ENCODE results near the gene SNX11. TPM values are rescaled to one million over a fixed set of nuclear protein-coding genes. Genes with fewer than 3 reads are reported as not detected.

SNX11 gene
- total RNA-seq, 1 experiment from 2014 or later = 40.7 TPM

GRCh38 chr17:48059125-48059668, 48.4 kb upstream of the SNX11 start:
- intact Hi-C loops (cut with micrococcal nuclease; ENCODE audit: unreplicated experiment) = no loop called here
- Histone ChIP-seq H3K4me1 (peaks cover 14% of the 10 kb centered on the region), H3K9me3 (no peaks in the 10 kb centered on the region), H3K4me3 (ENCODE audit: low read depth, low read length) (no peak overlapping the region), H3K36me3 (ENCODE audit: control insufficient read depth, insufficient read depth, low read length) (peaks cover 25% of the 10 kb centered on the region), H3K27me3 (replicated peaks; ENCODE audit: control insufficient read depth, insufficient read depth, low read length) (no peaks in the 10 kb centered on the region)
- TF ChIP-seq CTCF (IDR thresholded peaks at IDR 0.05; ENCODE audit: insufficient read depth in 1 of 2, low read depth in 1 of 2, low read length in 1 of 2, severe bottlenecking in 1 of 2, unreplicated experiment in 1 of 2) = no peak
- ChIA-PET POLR2A (interaction anchor here (4.2 kb wide), 1 partner anchor 11 kb away, joined by 27 read pairs; the partner anchor contains the start of gene NFE2L1), CTCF (interaction anchor here (1.2 to 2.3 kb wide), 4 partner anchors 9 to 88 kb away, joined by 3 to 17 read pairs (median 8); partner anchors contain the start of genes CDK5RAP3 and NFE2L1)
- no TSS peak for BruUV-seq (replicated peaks)
- Mint-ChIP-seq H3K4me3 (ENCODE audit: unreplicated experiment) (no peak overlapping the region), H3K27ac (ENCODE audit: unreplicated experiment) (peak overlapping the region; percentile 65), H3K27me3 (ENCODE audit: insufficient read depth, unreplicated experiment) (no peaks in the 10 kb centered on the region), H3K36me3 (ENCODE audit: insufficient read depth, unreplicated experiment) (peaks cover 94% of the 10 kb centered on the region), H3K4me1 (ENCODE audit: low read depth, unreplicated experiment) (peaks cover 38% of the 10 kb centered on the region), H3K9me3 (ENCODE audit: unreplicated experiment) (no peaks in the 10 kb centered on the region)
- DNase-seq = no peak

- ChIA-PET CTCF (interaction anchor here (0.6 to 1.3 kb wide), 4 partner anchors 8 to 987 kb away, joined by 3 to 11 read pairs (median 4); no protein-coding TSS in a partner anchor), POLR2A (interaction anchor here (2.4 kb wide), 1 partner anchor 12 kb away, joined by 26 read pairs; the partner anchor contains the start of gene NFE2L1)
- DNase-seq = no peak
- peak overlapping the region; percentile 65 for H3K27ac Mint-ChIP-seq (ENCODE audit: unreplicated experiment)
- TF ChIP-seq CTCF (IDR thresholded peaks at IDR 0.05; ENCODE audit: insufficient read depth in 1 of 2, low read depth in 1 of 2, low read length in 1 of 2, severe bottlenecking in 1 of 2, unreplicated experiment in 1 of 2) = no peak
- intact Hi-C loops (cut with micrococcal nuclease; ENCODE audit: unreplicated experiment) = no loop called here
- H3K4me3 Mint-ChIP-seq (ENCODE audit: unreplicated experiment) = peak overlapping the region; percentile 13
- no peaks in the 10 kb centered on the region for H3K9me3 Mint-ChIP-seq (ENCODE audit: unreplicated experiment)
- H3K9me3 ChIP-seq = no peaks in the 10 kb centered on the region
- H3K27me3 Mint-ChIP-seq (ENCODE audit: insufficient read depth, unreplicated experiment) = no peaks in the 10 kb centered on the region
- H3K36me3 Mint-ChIP-seq (ENCODE audit: insufficient read depth, unreplicated experiment) = peaks cover 96% of the 10 kb centered on the region
- BruUV-seq (replicated peaks) = TSS peak; percentile 29
- H3K4me3 ChIP-seq (ENCODE audit: low read depth, low read length) = no peak overlapping the region
- H3K4me1 Mint-ChIP-seq (ENCODE audit: low read depth, unreplicated experiment) = peaks cover 43% of the 10 kb centered on the region
- peaks cover 8% of the 10 kb centered on the region for H3K4me1 ChIP-seq
- H3K36me3 ChIP-seq (ENCODE audit: control insufficient read depth, insufficient read depth, low read length) = peaks cover 25% of the 10 kb centered on the region
- H3K27me3 ChIP-seq (replicated peaks; ENCODE audit: control insufficient read depth, insufficient read depth, low read length) = no peaks in the 10 kb centered on the region
These were observed 47.3 kb upstream of the SNX11 start for GRCh38 chr17:48060249-48060648.

- H3K36me3 ChIP-seq (ENCODE audit: control insufficient read depth, insufficient read depth, low read length) = peaks cover 17% of the 10 kb centered on the region
- no peak overlapping the region for H3K4me3 Mint-ChIP-seq (ENCODE audit: unreplicated experiment)
- no peaks in the 10 kb centered on the region for H3K27me3 Mint-ChIP-seq (ENCODE audit: insufficient read depth, unreplicated experiment)
- no peaks in the 10 kb centered on the region for H3K9me3 Mint-ChIP-seq (ENCODE audit: unreplicated experiment)
- BruUV-seq (replicated peaks) = no TSS peak
- H3K27ac Mint-ChIP-seq (ENCODE audit: unreplicated experiment) = no peak overlapping the region
- intact Hi-C loops (cut with micrococcal nuclease; ENCODE audit: unreplicated experiment) = no loop called here
- no peak overlapping the region for H3K4me3 ChIP-seq (ENCODE audit: low read depth, low read length)
- no peaks in the 10 kb centered on the region for H3K4me1 ChIP-seq
- CTCF ChIA-PET = interaction anchor here (0.9 to 2.1 kb wide), 2 partner anchors 35 to 84 kb away, joined by 3 to 5 read pairs; no protein-coding TSS in a partner anchor
- no peaks in the 10 kb centered on the region for H3K27me3 ChIP-seq (replicated peaks; ENCODE audit: control insufficient read depth, insufficient read depth, low read length)
- POLR2A ChIA-PET = interaction anchor here (0.5 kb wide), 1 partner anchor 38 kb away, joined by 5 read pairs; no protein-coding TSS in a partner anchor
- H3K9me3 ChIP-seq = no peaks in the 10 kb centered on the region
- DNase-seq = no peak
- TF ChIP-seq CTCF (IDR thresholded peaks at IDR 0.05; ENCODE audit: insufficient read depth in 1 of 2, low read depth in 1 of 2, low read length in 1 of 2, severe bottlenecking in 1 of 2, unreplicated experiment in 1 of 2) = no peak
- H3K36me3 Mint-ChIP-seq (ENCODE audit: insufficient read depth, unreplicated experiment) = peaks cover 96% of the 10 kb centered on the region
- peaks cover 38% of the 10 kb centered on the region for H3K4me1 Mint-ChIP-seq (ENCODE audit: low read depth, unreplicated experiment)
These were observed 45.3 kb upstream of the SNX11 start for GRCh38 chr17:48062273-48062672.
